ENCODE measurements around the gene TARS3. TPM values are rescaled to one million over a fixed set of nuclear protein-coding genes. Genes with fewer than 3 reads are reported as not detected.
A peak's percentile ranks its signal among the peaks of the same experiment; 100 is the strongest.

The TARS3 gene
- total and polyA plus RNA-seq, 2 donors (not counting 3 experiments of a cell fraction or from before 2014, with no cell fraction given) = 0.91 to 8.2 TPM

DNA sequence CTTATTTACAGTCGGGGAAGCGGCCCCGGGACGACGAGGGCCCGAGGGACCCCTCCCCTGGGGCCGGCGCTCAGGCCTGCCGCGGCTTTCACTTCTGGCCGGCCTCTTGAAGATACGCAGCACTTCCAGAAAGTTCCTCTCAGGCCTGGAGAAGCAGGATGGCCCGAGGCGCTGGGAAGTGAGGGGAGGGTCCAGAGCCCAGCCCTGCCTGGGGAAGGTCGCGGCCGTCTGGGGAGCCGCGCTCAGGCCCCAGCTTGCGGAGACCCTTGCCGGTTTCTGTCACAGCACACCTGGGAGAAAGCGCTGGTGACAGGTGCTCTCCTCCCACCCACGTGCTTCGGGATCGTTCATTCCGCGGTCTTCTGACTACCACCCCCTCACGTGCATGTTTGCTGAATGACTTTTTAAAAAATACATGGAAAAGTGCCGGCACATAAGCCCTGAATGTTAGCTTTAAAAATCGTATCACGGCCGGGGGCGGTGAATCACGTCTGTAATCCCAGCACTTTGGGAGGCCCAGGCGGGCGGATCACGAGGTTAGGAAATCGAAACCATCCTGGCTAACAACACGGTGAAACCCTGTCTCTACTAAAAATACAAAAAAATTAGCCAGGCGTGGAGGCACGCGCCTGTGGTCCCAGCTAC is 71.4 kb downstream of the TARS3 start:
- intact Hi-C loops (cut with micrococcal nuclease) = loop anchor here (1.0 kb wide), 2 partner anchors 71 to 358 kb away; partner anchors contain the start of genes SNRPA1 and TARS3
- no peak for DNase-seq (ENCODE audit: low read depth, low spot score)

More for the DNA sequence above, 71.4 kb downstream of the TARS3 start:
- dilution Hi-C loops (cut with MboI; ENCODE audit: extremely low pct_ligation_motif_present, low sequenced_read_pairs) = no loop called here
- H3K4me1 ChIP-seq (ENCODE audit: control insufficient read depth, extremely low read depth, insufficient read depth, low read length) = peaks cover 21% of the 10 kb centered on the region
- no peaks in the 10 kb centered on the region for H4K20me1 ChIP-seq (replicated peaks; ENCODE audit: control insufficient read depth, extremely low read depth, insufficient read depth, low read length)
- no peak for FAIRE-seq
- CTCF ChIA-PET = interaction anchor here (1.3 to 1.7 kb wide), 3 partner anchors 11 to 364 kb away, joined by 3 to 7 read pairs (median 4); no protein-coding TSS in a partner anchor
- H3K27me3 ChIP-seq (ENCODE audit: control insufficient read depth in 2 of 2, insufficient read depth in 2 of 2, low read length in 2 of 2) = no peaks in the 10 kb centered on the region
- H3K27ac ChIP-seq (ENCODE audit: insufficient read depth, low read depth, low read length) = peak overlapping the region; percentile 74
- H3K9me3 ChIP-seq (replicated peaks; ENCODE audit: control insufficient read depth, insufficient read depth, low read length) = no peaks in the 10 kb centered on the region
- peaks cover 39% of the 10 kb centered on the region for H3K79me2 ChIP-seq (ENCODE audit: control insufficient read depth, insufficient read depth, low read length)
- peak overlapping the region; percentile 80 for H3K9ac ChIP-seq (replicated peaks; ENCODE audit: extremely low read depth, insufficient read depth, low read length)
- no peaks in the 10 kb centered on the region for H3K36me3 ChIP-seq (ENCODE audit: control insufficient read depth in 2 of 2, extremely low read depth in 1 of 2, insufficient read depth in 2 of 2, low read length in 2 of 2)
- H3K4me2 ChIP-seq (ENCODE audit: insufficient read depth, low read length) = peak overlapping the region; percentile 91
- TF ChIP-seq JUN (IDR thresholded peaks at IDR 0.05; ENCODE audit: borderline replicate concordance, insufficient read depth, insufficient read length, low read depth) (no peak), FOS (IDR thresholded peaks at IDR 0.05; ENCODE audit: borderline replicate concordance, insufficient read depth, low read length) (no peak), POLR2AphosphoS5 (IDR thresholded peaks at IDR 0.05; ENCODE audit: insufficient read depth, low read depth, low read length) (no peak), EZH2 (IDR thresholded peaks at IDR 0.05; ENCODE audit: borderline replicate concordance, low read depth, low read length, severe bottlenecking) (no peak), POLR2A (IDR thresholded peaks at IDR 0.05; ENCODE audit: low read depth, low read length) (no peak), GATA2 (IDR thresholded peaks at IDR 0.05; ENCODE audit: insufficient read depth, insufficient read length, low read depth, low read length) (no peak), MYC (IDR thresholded peaks at IDR 0.05; ENCODE audit: low read depth, low read length) (no peak)
- TF ChIP-seq, protein P1, sequence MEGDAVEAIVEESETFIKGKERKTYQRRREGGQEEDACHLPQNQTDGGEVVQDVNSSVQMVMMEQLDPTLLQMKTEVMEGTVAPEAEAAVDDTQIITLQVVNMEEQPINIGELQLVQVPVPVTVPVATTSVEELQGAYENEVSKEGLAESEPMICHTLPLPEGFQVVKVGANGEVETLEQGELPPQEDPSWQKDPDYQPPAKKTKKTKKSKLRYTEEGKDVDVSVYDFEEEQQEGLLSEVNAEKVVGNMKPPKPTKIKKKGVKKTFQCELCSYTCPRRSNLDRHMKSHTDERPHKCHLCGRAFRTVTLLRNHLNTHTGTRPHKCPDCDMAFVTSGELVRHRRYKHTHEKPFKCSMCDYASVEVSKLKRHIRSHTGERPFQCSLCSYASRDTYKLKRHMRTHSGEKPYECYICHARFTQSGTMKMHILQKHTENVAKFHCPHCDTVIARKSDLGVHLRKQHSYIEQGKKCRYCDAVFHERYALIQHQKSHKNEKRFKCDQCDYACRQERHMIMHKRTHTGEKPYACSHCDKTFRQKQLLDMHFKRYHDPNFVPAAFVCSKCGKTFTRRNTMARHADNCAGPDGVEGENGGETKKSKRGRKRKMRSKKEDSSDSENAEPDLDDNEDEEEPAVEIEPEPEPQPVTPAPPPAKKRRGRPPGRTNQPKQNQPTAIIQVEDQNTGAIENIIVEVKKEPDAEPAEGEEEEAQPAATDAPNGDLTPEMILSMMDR (IDR thresholded peaks at IDR 0.05; ENCODE audit: extremely low read depth in 1 of 2, insufficient read depth in 1 of 2, low read depth in 1 of 2, low read length in 2 of 2) = no peak
- TF ChIP-seq, protein P2, sequence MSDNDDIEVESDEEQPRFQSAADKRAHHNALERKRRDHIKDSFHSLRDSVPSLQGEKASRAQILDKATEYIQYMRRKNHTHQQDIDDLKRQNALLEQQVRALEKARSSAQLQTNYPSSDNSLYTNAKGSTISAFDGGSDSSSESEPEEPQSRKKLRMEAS (IDR thresholded peaks at IDR 0.05; ENCODE audit: insufficient read depth, insufficient read length) = peak; percentile 33
- peak overlapping the region; percentile 83 for H2AFZ ChIP-seq (ENCODE audit: low read depth, low read length)
- H3K9me1 ChIP-seq (replicated peaks; ENCODE audit: control insufficient read depth, extremely low read depth, insufficient read depth, low read length) = no peaks in the 10 kb centered on the region
- POLR2A ChIA-PET = no interaction called here
- peak overlapping the region; percentile 19 to 64 (median 60) for H3K4me3 ChIP-seq (replicated peaks in 1 of 3; ENCODE audit: insufficient read depth in 1 of 3, low read depth in 1 of 3, low read length in 3 of 3)
- TSS peak; percentile 90 for BruUV-seq (replicated peaks)
